Mucosa of stomach (tissue), 1 donor: ENCODE measurements around the gene VSTM2B.

ENCODE experiments used
- H3K27me3 ChIP-seq: one replicate; pipeline ENCODE4 v1.7.0; 2013; ENCODE audit warnings: mild to moderate bottlenecking, low read length; ENCODE audit not compliant: control insufficient read depth, insufficient read depth
- H3K36me3 ChIP-seq: one replicate; pipeline ENCODE4 v1.7.0; 2013; ENCODE audit warnings: low read length; ENCODE audit not compliant: control insufficient read depth, insufficient read depth
- H3K4me1 ChIP-seq: one replicate; pipeline ENCODE4 v1.7.0; 2013; ENCODE audit warnings: mild to moderate bottlenecking, low read length; ENCODE audit not compliant: control insufficient read depth, insufficient read depth
- H3K4me3 ChIP-seq: one replicate; pipeline ENCODE4 v1.7.0; 2013; ENCODE audit warnings: low read length
- H3K9ac ChIP-seq: one replicate; pipeline ENCODE4 v1.7.0; 2013; ENCODE audit warnings: mild to moderate bottlenecking, low read length, moderate library complexity
- H3K9me3 ChIP-seq: one replicate; pipeline ENCODE4 v1.7.0; 2013; ENCODE audit warnings: mild to moderate bottlenecking, low read length, moderate library complexity; ENCODE audit not compliant: control insufficient read depth
- donor health status: Pancreatic carcinoma.

VSTM2B gene

DNA sequence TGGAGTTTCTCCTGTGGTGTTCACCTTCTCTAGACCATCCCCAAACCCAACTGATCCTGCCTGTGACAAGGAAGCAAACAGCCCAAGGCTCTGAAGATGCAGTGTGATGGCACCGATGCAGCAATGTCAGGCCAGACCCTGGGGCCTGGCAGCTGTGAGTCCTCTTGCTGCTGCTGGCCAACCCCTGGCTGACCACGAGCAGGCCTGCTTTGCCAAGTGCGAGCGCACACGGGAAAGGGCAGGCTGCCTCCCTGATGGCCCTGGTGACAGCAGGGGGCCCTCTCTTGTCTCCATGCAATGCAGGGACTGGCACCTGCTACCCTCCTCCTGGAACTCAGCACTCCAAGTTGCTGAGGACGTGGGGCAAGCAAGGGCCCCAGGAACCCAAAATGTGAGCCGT is 5.4 kb upstream of the VSTM2B start:
- Histone ChIP-seq H3K4me1 (no peaks in the 10 kb centered on the region), H3K9ac (no peak overlapping the region), H3K27me3 (peaks cover 20% of the 10 kb centered on the region), H3K9me3 (no peaks in the 10 kb centered on the region), H3K36me3 (no peaks in the 10 kb centered on the region), H3K4me3 (no peak overlapping the region)

GRCh38 chr19:29521291-29522075 is 4.3 kb upstream of the VSTM2B start:
- Histone ChIP-seq H3K9ac (no peak overlapping the region), H3K36me3 (no peaks in the 10 kb centered on the region), H3K9me3 (no peaks in the 10 kb centered on the region), H3K4me3 (no peak overlapping the region), H3K27me3 (peaks cover 25% of the 10 kb centered on the region), H3K4me1 (no peaks in the 10 kb centered on the region)

GRCh38 chr19:29523568-29523967 is 2.2 kb upstream of the VSTM2B start:
- H3K4me1 ChIP-seq = no peaks in the 10 kb centered on the region
- no peaks in the 10 kb centered on the region for H3K9me3 ChIP-seq
- H3K4me3 ChIP-seq = no peak overlapping the region
- peaks cover 46% of the 10 kb centered on the region for H3K27me3 ChIP-seq
- no peak overlapping the region for H3K9ac ChIP-seq
- H3K36me3 ChIP-seq = no peaks in the 10 kb centered on the region

GRCh38 chr19:29524201-29524911 is 1.4 kb upstream of the VSTM2B start:
- H3K9ac ChIP-seq = no peak overlapping the region
- H3K4me3 ChIP-seq = no peak overlapping the region

DNA sequence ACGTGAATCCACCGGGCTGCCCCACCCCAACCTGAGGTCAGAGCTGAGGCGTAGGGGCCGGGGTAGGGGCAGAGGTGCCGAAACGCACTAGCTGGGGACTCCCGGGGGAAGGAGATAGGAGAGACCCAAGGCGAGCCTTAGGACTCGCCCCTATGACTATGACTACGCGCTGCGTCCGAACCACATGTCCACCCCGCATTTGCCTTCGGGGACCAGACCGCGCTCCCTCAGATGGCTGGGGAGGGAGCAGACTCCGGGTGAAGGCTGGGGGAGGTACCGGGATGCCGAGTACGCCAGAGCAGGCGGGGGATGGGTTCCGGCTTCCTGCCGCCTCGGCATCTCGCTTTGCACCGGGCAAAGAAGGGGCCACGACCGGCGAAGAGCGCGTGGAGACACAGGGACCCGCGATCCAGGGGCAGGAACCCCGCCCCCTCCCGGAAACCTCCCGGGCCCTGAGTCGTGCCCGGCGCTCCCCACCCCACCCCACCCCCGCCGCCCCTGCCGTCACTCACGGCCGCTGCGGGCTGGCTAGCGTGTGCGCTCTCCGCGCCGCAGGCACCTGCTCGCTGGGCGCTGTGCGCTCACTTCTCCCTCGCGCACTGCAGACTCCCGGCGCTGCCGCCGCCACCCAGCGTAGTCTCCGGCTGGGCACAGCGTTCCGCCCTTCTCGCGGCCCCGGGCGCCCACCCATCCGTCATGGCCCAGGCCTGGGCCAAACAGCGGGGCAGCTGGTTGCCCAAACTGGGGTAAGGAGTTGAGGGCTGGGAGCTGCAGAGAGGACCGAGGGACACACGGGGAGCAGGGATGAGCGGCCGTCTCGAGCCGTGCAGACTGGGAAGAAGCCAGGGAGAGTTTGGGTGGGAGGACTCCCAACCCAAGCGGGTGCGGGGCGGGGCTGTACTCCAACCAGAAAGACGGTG is 622 bp upstream of the VSTM2B start:
- peaks cover 61% of the 10 kb centered on the region for H3K27me3 ChIP-seq
- H3K9me3 ChIP-seq = no peaks in the 10 kb centered on the region
- H3K4me3 ChIP-seq = no peak overlapping the region
- no peaks in the 10 kb centered on the region for H3K4me1 ChIP-seq
- H3K9ac ChIP-seq = no peak overlapping the region
- no peaks in the 10 kb centered on the region for H3K36me3 ChIP-seq

More at GRCh38 chr19:29524201-29524911, 1.4 kb upstream of the VSTM2B start:
- Histone ChIP-seq H3K4me1 (no peaks in the 10 kb centered on the region), H3K9me3 (no peaks in the 10 kb centered on the region), H3K36me3 (no peaks in the 10 kb centered on the region), H3K27me3 (peaks cover 54% of the 10 kb centered on the region)

DNA sequence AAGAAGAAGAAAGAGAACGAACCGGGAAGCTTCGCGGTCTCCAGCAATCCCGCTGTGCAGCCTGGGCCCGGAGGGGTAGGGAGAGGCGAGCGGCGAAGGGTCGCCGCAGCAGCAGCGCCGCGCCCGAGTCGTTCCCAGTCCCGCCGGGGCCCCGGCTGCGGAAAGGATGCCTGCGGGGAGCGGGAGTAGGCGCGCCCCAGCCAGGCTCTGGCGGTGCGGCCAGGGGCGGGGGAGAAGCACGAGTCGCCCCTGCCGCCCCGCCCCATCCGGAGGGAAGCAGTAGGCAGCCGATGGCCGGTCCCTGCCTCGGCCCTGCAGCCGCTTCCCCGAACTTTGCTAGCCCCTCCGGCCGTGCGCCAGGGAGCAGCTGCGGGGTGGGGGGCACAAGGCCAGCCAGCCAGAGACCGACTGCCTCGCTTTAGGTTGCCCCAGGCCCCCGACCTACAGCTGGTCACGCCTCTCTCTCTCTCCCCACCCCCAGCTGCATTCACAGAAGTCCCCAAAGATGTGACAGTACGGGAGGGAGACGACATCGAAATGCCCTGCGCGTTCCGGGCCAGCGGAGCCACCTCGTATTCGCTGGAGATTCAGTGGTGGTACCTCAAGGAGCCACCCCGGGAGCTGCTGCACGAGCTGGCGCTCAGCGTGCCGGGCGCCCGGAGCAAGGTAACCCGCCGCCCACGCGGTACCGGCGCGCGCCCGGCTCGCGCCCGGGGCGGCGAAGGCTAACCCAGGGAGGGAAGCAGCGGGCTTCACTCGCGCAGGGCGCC is 1.1 kb downstream of the VSTM2B start:
- no peaks in the 10 kb centered on the region for H3K4me1 ChIP-seq
- peaks cover 75% of the 10 kb centered on the region for H3K27me3 ChIP-seq
- no peak overlapping the region for H3K9ac ChIP-seq

DNA sequence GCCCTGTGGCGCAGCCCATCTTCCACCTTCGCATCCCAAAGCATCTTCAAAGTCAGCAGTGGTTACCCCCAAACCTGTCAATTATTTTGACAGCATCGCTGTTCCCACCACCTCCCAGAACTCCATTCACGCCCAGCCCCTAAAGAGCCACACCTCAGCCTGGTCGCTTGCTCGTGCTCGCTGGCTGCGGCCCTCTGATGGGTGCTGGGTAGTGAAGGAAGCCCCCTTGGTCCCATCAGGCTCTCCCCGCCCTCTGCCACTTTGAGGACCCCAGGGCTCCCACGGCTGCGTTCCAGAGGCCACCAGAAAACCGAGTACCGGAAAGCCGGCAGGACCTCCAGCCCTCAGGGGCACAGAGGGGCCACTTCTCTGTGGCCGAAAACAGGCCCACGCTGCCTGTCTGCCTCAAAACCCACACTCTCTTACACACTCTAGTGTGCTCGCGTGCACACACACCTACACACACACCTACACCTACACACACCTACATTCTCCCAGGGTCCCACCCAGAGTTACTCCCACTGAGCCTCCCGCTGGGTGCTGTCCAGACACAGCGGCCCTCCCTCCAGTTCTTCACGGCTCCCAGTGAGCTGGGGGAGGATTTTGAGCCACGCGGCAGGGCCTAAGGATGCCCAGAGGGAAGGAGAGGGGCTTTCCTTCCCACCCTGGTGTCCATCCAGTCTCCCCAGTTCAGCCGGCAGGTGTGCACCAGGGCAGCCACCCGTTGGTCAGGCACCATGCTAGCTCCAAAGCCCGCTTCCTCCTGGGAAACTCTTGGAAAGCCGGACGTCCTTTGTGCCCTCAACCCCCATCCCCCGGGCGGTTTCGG is 1.9 kb downstream of the VSTM2B start:
- Histone ChIP-seq H3K4me1 (no peaks in the 10 kb centered on the region), H3K36me3 (no peaks in the 10 kb centered on the region), H3K9me3 (no peaks in the 10 kb centered on the region), H3K4me3 (no peak overlapping the region), H3K27me3 (peaks cover 77% of the 10 kb centered on the region), H3K9ac (no peak overlapping the region)

More for the DNA sequence above, 1.1 kb downstream of the VSTM2B start:
- Histone ChIP-seq H3K36me3 (no peaks in the 10 kb centered on the region), H3K9me3 (no peaks in the 10 kb centered on the region), H3K4me3 (no peak overlapping the region)

DNA sequence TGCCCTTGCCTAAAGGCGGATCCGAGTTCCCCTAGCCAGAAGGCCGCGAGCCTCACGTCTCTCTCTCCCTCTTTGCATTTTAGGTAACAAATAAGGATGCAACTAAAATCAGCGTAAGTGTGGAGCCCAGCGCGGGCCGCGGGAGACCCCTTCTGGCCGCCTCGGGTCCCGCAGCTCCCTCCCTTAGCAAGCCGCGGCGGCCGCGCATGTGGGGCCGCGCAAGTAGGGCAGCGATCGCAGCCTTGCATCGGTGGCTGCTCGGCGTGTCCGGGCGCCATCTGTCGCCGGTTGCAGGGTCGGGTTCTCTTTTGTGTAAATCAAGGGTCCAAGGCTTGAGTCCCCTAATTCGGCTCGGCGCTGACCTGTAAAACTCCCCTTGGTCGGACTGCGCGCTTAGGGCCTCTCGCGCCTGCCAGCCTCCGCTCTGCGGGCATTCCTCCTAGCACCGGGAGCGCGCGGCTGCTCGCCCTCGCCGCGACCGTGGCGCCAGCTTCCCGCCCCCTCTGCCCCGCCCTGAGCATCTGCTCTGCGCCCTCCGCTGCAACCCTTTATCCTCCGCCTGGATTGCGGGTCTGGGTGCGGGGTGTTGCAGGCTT is 2.7 kb downstream of the VSTM2B start:
- H3K4me3 ChIP-seq = no peak overlapping the region
- H3K9ac ChIP-seq = no peak overlapping the region
- peaks cover 75% of the 10 kb centered on the region for H3K27me3 ChIP-seq

GRCh38 chr19:29528946-29529645 is 3.3 kb downstream of the VSTM2B start:
- Histone ChIP-seq H3K9ac (no peak overlapping the region), H3K9me3 (no peaks in the 10 kb centered on the region), H3K4me3 (no peak overlapping the region), H3K4me1 (no peaks in the 10 kb centered on the region), H3K36me3 (no peaks in the 10 kb centered on the region), H3K27me3 (peaks cover 73% of the 10 kb centered on the region)

More for the DNA sequence above, 2.7 kb downstream of the VSTM2B start:
- Histone ChIP-seq H3K36me3 (no peaks in the 10 kb centered on the region), H3K9me3 (no peaks in the 10 kb centered on the region), H3K4me1 (no peaks in the 10 kb centered on the region)
